HepG2 (cell line): ENCODE measurements around the gene SLC13A3. TPM values are rescaled to one million over a fixed set of nuclear protein-coding genes. Genes with fewer than 3 reads are reported as not detected.

Source experiments
- ARID5B ChIP-seq: IDR thresholded peaks from 2 replicates; pipeline ENCODE4 v1.4.0; 2020; ENCODE audit warnings: mild to moderate bottlenecking, missing genetic modification reagents
- ATRX ChIP-seq: sonication (generic); formaldehyde crosslinking; IDR thresholded peaks from 2 replicates; pipeline ENCODE4 v1.4.0; 2020; ENCODE audit warnings: missing genetic modification reagents, borderline replicate concordance
- GATA4 ChIP-seq: sonication (generic); IDR thresholded peaks from 2 replicates; pipeline ENCODE4 v1.6.1; 2016; ENCODE audit warnings: antibody characterized with exemption, low read depth, borderline replicate concordance
- GLI4 ChIP-seq: sonication (generic); formaldehyde crosslinking; IDR thresholded peaks from 2 replicates; pipeline ENCODE4 v1.5.1; 2020; ENCODE audit warnings: missing genetic modification reagents, mild to moderate bottlenecking, moderate library complexity, borderline replicate concordance
- HMGXB4 ChIP-seq, 2 experiments: sonication (generic) in 1 of 2; formaldehyde crosslinking in 1 of 2; IDR thresholded peaks; 2 replicates each; pipeline versions ENCODE4 v1.4.0 to v1.6.1; 2018 to 2020; ENCODE audit warnings: missing genetic modification reagents in 2 of 2, borderline replicate concordance in 1 of 2, low read depth in 1 of 2, mild to moderate bottlenecking in 1 of 2, missing biosample characterization in 1 of 2
- KIAA2018 ChIP-seq: sonication (generic); formaldehyde crosslinking; IDR thresholded peaks from 2 replicates; pipeline ENCODE4 v1.5.0; 2020; ENCODE audit warnings: mild to moderate bottlenecking, missing genetic modification reagents, borderline replicate concordance
- KLF16 ChIP-seq, 2 experiments: sonication (generic) in 1 of 2; formaldehyde crosslinking in 1 of 2; IDR thresholded peaks; 2 replicates each; pipeline versions ENCODE4 v1.6.1 to v1.8.0; 2016 to 2023; ENCODE audit warnings: missing genetic modification reagents in 2 of 2, missing compliant biosample characterization in 1 of 2
- MTF2 ChIP-seq: sonication (generic); formaldehyde crosslinking; IDR thresholded peaks from 2 replicates; pipeline ENCODE4 v1.5.0; 2020; ENCODE audit warnings: missing genetic modification reagents, borderline replicate concordance
- PRPF4 ChIP-seq: fragments of 200-400 bp; formaldehyde crosslinking; IDR thresholded peaks from 2 replicates; pipeline ENCODE4 v1.6.1; 2016; ENCODE audit warnings: low read length, low read depth; ENCODE audit not compliant: poor library complexity, severe bottlenecking
- ZNF33A ChIP-seq: sonication (generic); formaldehyde crosslinking; IDR thresholded peaks from 2 replicates; pipeline ENCODE4 v1.5.1; 2020; ENCODE audit warnings: missing genetic modification reagents, mild to moderate bottlenecking, moderate library complexity, borderline replicate concordance
- ZNF563 ChIP-seq: sonication (generic); formaldehyde crosslinking; IDR thresholded peaks from 2 replicates; pipeline ENCODE4 v1.8.0; 2022; ENCODE audit warnings: mild to moderate bottlenecking, moderate library complexity, missing genetic modification reagents
- ZNF704 ChIP-seq: sonication (generic); formaldehyde crosslinking; IDR thresholded peaks from 2 replicates; pipeline ENCODE4 v1.8.1; 2023; ENCODE audit warnings: mild to moderate bottlenecking, inconsistent platforms, moderate library complexity, missing genetic modification reagents, borderline replicate concordance
- polyA plus RNA-seq, 8 experiments: library from polyadenylated mRNA; depleted of rRNA in 3 of 8; stranded (reverse) in 7 of 8; unstranded in 1 of 8; fragments of >200 nt; fragmentation: Illumina TruSeq in 4 of 8; extraction: Trizol in 4 of 8; gene quantifications; 2 replicates each; pipeline versions ENCODE4 v1.2.1 to v1.2.3, GENCODE V29; 2011 to 2016; ENCODE audit warnings: low read depth in 4 of 8, missing spikeins in 1 of 8, mixed read lengths in 1 of 8; ENCODE audit not compliant: insufficient read depth in 1 of 8
- total RNA-seq, 5 experiments: library from RNA; depleted of rRNA; stranded (reverse); fragments of >200 nt; fragmentation: Illumina TruSeq; extraction: Trizol; gene quantifications; 2 replicates each; pipeline ENCODE4 v1.2.3, GENCODE V29; 2016; ENCODE audit warnings: low read depth in 1 of 5

Gene SLC13A3
- total and polyA plus RNA-seq, 2 of the 13 experiments (the other 11 are each of a cell fraction or from before 2014, with no cell fraction given), result 66.5 to 76.0 TPM

GRCh38 chr20:46523696-46524328, 127.4 kb downstream of the SLC13A3 start (continued):
- 0 out of 2 replicates have a peak, but pooled peaks have one; percentile 44 for TF ChIP-seq ARID5B (CRISPR knock-in tag)
- no peak for TF ChIP-seq PRPF4
- TF ChIP-seq GLI4 (CRISPR knock-in tag), result no peak
- no peak for TF ChIP-seq MTF2
- TF ChIP-seq ZNF33A (CRISPR knock-in tag), result no peak
- 0 out of 4 replicates have a peak, but pooled peaks of 1 of the 2 experiments have one; percentile 12 for TF ChIP-seq HMGXB4 (CRISPR knock-in tag; IDR thresholded peaks at IDR 0.05; ENCODE audit: borderline replicate concordance in 1 of 2, low read depth in 1 of 2)
- TF ChIP-seq ZNF563 (CRISPR knock-in tag), result no peak; the same call in 1 of the 2 replicates
- no peak for TF ChIP-seq ZNF704 (CRISPR knock-in tag)
- no peak for TF ChIP-seq ATRX (CRISPR knock-in tag)
- TF ChIP-seq KIAA2018 (CRISPR knock-in tag), result no peak
- TF ChIP-seq GATA4, result no peak
- TF ChIP-seq KLF16 (CRISPR knock-in tag; IDR thresholded peaks at IDR 0.05), result peak in 1 of 2 experiments; percentile 51; a peak in 1 of 4 replicates
